ENCODE results near the gene KHSRP.

Gene KHSRP

GRCh38 chr19:6392221-6393073, 32.2 kb downstream of the KHSRP start:
- peak; percentile 36 for DNase-seq (ENCODE audit: low spot score)

GRCh38 chr19:6387372-6387771, 37.2 kb downstream of the KHSRP start:
- DNase-seq (ENCODE audit: low spot score), result no peak

- no peak for DNase-seq (ENCODE audit: low spot score)
Observed at GRCh38 chr19:6384381-6384780, 40.2 kb downstream of the KHSRP start.

GRCh38 chr19:6383188-6383587, 41.4 kb downstream of the KHSRP start:
- no peak for DNase-seq (ENCODE audit: low spot score)

- no peak for DNase-seq (ENCODE audit: low spot score)
Observed at GRCh38 chr19:6381030-6381750, 43.4 kb downstream of the KHSRP start.

- DNase-seq (ENCODE audit: low spot score), result no peak
Observed at GRCh38 chr19:6379744-6380143, 44.9 kb downstream of the KHSRP start.

DNA sequence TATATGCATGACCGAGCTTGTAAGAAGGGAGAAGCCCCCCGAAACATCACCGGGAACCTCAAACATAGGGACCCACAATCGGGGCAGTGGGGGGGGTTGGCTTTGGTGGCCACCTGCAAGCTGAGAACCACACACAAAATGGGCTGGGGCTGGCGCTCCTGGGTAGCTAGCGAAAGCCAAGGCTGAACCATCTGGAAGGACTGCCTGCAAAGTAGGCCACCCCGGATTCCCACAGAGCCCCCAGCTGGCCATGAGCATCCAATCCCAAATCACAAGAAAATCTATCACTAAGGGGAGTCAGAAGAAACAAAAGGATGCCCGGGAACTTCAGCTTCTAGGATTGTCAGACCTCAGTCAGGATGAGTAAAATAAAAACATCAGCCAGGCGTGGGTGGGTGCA, 46.1 kb downstream of the KHSRP start:
- DNase-seq (ENCODE audit: low spot score), result no peak

GRCh38 chr19:6378041-6378440, 46.6 kb downstream of the KHSRP start:
- no peak for DNase-seq (ENCODE audit: low spot score)

GRCh38 chr19:6376512-6377190, 48.0 kb downstream of the KHSRP start:
- no peak for DNase-seq (ENCODE audit: low spot score)

DNA sequence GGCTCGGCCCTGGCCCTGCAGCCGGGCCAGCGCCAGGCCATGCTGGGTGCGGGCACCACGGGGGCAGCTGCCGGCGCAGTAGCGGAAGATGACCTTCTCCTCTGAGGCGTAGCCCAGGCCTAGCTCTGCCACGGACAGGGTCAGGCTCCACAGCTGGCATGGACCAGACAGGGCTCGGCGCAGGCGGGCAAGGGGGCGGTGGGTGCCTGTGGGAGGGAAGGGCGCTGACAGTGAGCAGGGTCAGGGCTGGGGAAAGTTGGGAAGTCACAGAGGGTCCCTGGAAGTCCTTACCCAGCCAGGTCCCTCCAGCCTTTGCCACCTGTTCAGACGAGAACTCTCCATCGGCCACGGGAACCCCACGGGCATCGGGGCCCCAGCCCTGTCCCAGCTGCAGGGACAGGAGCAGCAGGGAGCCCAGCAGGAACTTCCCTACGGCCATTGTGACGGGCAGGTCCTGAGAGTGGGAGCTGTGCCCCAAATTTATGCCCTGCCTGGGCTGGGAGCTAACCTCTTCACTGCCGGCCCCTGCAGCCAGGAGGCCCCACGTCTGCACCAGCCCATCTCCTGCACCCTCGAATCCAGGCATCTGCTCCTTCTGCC, 49.1 kb downstream of the KHSRP start, which contains the start of gene PSPN:
Gene PSPN (minus strand): TSS at position 523 of the 600 bp plus-strand sequence. CDS start 84 bp downstream, at position 439.
- no peak for DNase-seq (ENCODE audit: low spot score)

GRCh38 chr19:6374711-6375410, 49.8 kb downstream of the KHSRP start:
- no peak for DNase-seq (ENCODE audit: low spot score)

DNA sequence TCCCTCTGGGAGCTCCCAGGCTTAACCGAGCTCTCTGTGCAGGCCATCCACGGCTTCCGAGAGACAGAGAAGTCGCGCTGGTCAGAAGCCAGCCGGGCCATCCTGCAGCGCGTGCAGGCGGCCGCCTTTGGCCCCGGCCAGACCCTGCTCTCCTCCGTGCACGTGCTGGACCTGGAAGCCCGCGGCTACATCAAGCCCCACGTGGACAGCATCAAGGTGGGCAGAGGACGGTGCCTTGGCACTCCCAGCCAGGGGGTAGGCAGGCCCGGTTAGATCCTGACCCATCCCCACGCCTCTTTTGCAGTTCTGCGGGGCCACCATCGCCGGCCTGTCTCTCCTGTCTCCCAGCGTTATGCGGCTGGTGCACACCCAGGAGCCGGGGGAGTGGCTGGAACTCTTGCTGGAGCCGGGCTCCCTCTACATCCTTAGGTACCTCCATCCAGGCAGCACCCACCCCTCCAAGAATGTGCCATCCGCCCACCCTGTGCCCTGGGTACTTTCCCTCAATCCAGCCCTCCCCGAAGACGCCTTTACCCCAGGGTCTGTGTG, 50.4 kb downstream of the KHSRP start:
- no peak for DNase-seq (ENCODE audit: low spot score)

- no peak for DNase-seq (ENCODE audit: low spot score)
Observed at GRCh38 chr19:6373813-6374108, 50.9 kb downstream of the KHSRP start.

DNA sequence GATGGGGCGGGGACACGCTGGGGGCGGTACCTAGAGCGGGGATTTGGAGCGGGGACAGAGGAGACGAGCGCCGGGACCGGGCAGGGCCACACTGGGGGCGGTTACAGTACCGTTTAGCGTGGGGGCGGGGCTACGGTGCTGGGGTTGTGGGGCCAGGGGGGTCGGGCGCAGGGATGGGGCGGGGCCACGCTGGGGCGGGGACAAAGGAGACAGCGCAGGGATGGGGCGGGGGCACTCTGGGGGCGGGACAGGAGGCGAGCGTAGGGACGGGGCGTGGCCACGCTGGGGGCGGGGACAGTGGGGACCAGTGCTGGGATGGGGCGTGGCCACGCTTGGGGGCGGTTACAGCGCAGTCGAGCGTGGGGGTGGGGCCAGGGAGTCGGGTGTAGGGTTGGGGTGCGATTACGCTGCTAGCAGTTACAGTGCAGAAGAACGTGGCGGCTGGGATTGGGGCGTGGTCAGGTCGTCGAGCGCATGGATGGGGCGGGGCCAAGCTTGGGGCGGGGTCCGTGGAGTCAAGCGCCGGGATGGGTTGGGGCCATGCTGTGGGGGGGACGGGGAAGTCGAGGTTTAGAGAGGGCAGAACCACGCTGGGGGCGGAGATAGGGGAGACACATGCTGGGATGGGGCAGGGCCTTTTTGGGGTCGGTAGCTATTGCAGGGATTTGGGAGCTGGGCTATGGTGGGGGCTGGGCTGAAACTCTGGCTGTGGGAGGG, 51.4 kb downstream of the KHSRP start:
- peak; percentile 96 for DNase-seq (ENCODE audit: low spot score)

GRCh38 chr19:6372594-6373095, 52.0 kb downstream of the KHSRP start, which contains the start of gene ALKBH7:
Gene ALKBH7, plus strand, starts transcription at chr19:6372794. Its CDS starts 27 bp downstream, at chr19:6372821.
- DNase-seq (ENCODE audit: low spot score), result peak; percentile 100

GRCh38 chr19:6364353-6364752, 60.3 kb downstream of the KHSRP start:
- no peak for DNase-seq (ENCODE audit: low spot score)
